ENCODE data around the gene CDYL. TPM values are rescaled to one million over a fixed set of nuclear protein-coding genes. Genes with fewer than 3 reads are reported as not detected.
"Not testable (repeated sequence)": the region's sequence is repeated elsewhere in the genome, so short reads cannot be mapped to it uniquely, and the experiment has no call there.

CDYL gene
- polyA plus RNA-seq, 4 donors, result 6.2 to 15.4 (median 7.4) TPM

- no peak overlapping the region for H3K27ac ChIP-seq (ENCODE audit: low read depth in 1 of 3, low read length in 2 of 3)
- peak; percentile 36 to 46 for DNase-seq
- no peak overlapping the region for H3K4me3 ChIP-seq (ENCODE audit: low read depth in 1 of 3, low read length in 3 of 3)
- no peaks in the 10 kb centered on the region for H3K27me3 ChIP-seq (ENCODE audit: control insufficient read depth in 3 of 3, insufficient read depth in 3 of 3, low read length in 3 of 3)
- FAIRE-seq, result no peak
- WGBS, 3 donors, result 58 to 70% (median 63%) methylated on average over 7 of the region's 7 CpGs
- peaks cover 0 to 2% (median 0%) of the 10 kb centered on the region in 3 donors for H3K4me1 ChIP-seq (ENCODE audit: control insufficient read depth in 3 of 3, insufficient read depth in 2 of 3, low read depth in 1 of 3, low read length in 2 of 3)
- H3K36me3 ChIP-seq (ENCODE audit: control insufficient read depth in 3 of 3, insufficient read depth in 2 of 3, low read depth in 1 of 3, low read length in 3 of 3), result peaks cover 0 to 4% (median 0%) of the 10 kb centered on the region in 3 donors
- peaks cover 0 to 11% of the 10 kb centered on the region in 2 donors for H3K9me3 ChIP-seq (ENCODE audit: control insufficient read depth in 2 of 2, insufficient read depth in 1 of 2, low read depth in 1 of 2, low read length in 1 of 2)
Observed at GRCh38 chr6:4848382-4849068, 72.3 kb downstream of the CDYL start.

GRCh38 chr6:4849226-4850022, 73.2 kb downstream of the CDYL start:
- peaks cover 0 to 3% of the 10 kb centered on the region in 2 donors for H3K9me3 ChIP-seq (ENCODE audit: control insufficient read depth in 2 of 2, insufficient read depth in 1 of 2, low read depth in 1 of 2, low read length in 1 of 2)
- H3K4me3 ChIP-seq (ENCODE audit: low read depth in 1 of 3, low read length in 3 of 3), result no peak overlapping the region
- 57 to 62% (median 62%) methylated on average over 4 of the region's 4 CpGs for WGBS, 3 donors
- H3K36me3 ChIP-seq (ENCODE audit: control insufficient read depth in 3 of 3, insufficient read depth in 2 of 3, low read depth in 1 of 3, low read length in 3 of 3), result peaks cover 0 to 2% (median 0%) of the 10 kb centered on the region in 3 donors
- H3K4me1 ChIP-seq (ENCODE audit: control insufficient read depth in 3 of 3, insufficient read depth in 2 of 3, low read depth in 1 of 3, low read length in 2 of 3), result peaks cover 0 to 4% (median 3%) of the 10 kb centered on the region in 3 donors
- no peaks in the 10 kb centered on the region for H3K27me3 ChIP-seq (ENCODE audit: control insufficient read depth in 3 of 3, insufficient read depth in 3 of 3, low read length in 3 of 3)
- DNase-seq (no peak), FAIRE-seq (no peak)
- H3K27ac ChIP-seq (ENCODE audit: low read depth in 1 of 3, low read length in 2 of 3), result no peak overlapping the region

- peaks cover 0 to 5% (median 0%) of the 10 kb centered on the region in 3 donors for H3K36me3 ChIP-seq (ENCODE audit: control insufficient read depth in 3 of 3, insufficient read depth in 2 of 3, low read depth in 1 of 3, low read length in 3 of 3)
- WGBS, 3 donors, result 97 to 98% (median 97%) methylated on average over 4 of the region's 4 CpGs
- FAIRE-seq, result no peak
- DNase-seq, result no peak
- no peak overlapping the region for H3K27ac ChIP-seq (ENCODE audit: low read depth in 1 of 3, low read length in 2 of 3)
- no peak overlapping the region for H3K4me3 ChIP-seq (ENCODE audit: low read depth in 1 of 3, low read length in 3 of 3)
- peaks cover 0 to 10% (median 6%) of the 10 kb centered on the region in 3 donors for H3K4me1 ChIP-seq (ENCODE audit: control insufficient read depth in 3 of 3, insufficient read depth in 2 of 3, low read depth in 1 of 3, low read length in 2 of 3)
- no peaks in the 10 kb centered on the region for H3K27me3 ChIP-seq (ENCODE audit: control insufficient read depth in 3 of 3, insufficient read depth in 3 of 3, low read length in 3 of 3)
- no peaks in the 10 kb centered on the region for H3K9me3 ChIP-seq (ENCODE audit: control insufficient read depth in 2 of 2, insufficient read depth in 1 of 2, low read depth in 1 of 2, low read length in 1 of 2)
Observed at GRCh38 chr6:4851035-4851434, 74.8 kb downstream of the CDYL start.

- WGBS, 3 donors, result 83 to 97% (median 89%) methylated on average over 1 of the region's 1 CpG
- peaks cover 0 to 10% (median 6%) of the 10 kb centered on the region in 3 donors for H3K4me1 ChIP-seq (ENCODE audit: control insufficient read depth in 3 of 3, insufficient read depth in 2 of 3, low read depth in 1 of 3, low read length in 2 of 3)
- not testable (repeated sequence) for FAIRE-seq; DNase-seq; H3K4me3 ChIP-seq (ENCODE audit: low read depth in 1 of 3, low read length in 3 of 3); H3K9me3 ChIP-seq (ENCODE audit: control insufficient read depth in 2 of 2, insufficient read depth in 1 of 2, low read depth in 1 of 2, low read length in 1 of 2); H3K36me3 ChIP-seq (ENCODE audit: control insufficient read depth in 3 of 3, insufficient read depth in 2 of 3, low read depth in 1 of 3, low read length in 3 of 3); H3K27me3 ChIP-seq (ENCODE audit: control insufficient read depth in 3 of 3, insufficient read depth in 3 of 3, low read length in 3 of 3); H3K27ac ChIP-seq (ENCODE audit: low read depth in 1 of 3, low read length in 2 of 3)
Observed at GRCh38 chr6:4852186-4852585, 76.0 kb downstream of the CDYL start.

- H3K27ac ChIP-seq (ENCODE audit: low read depth in 1 of 3, low read length in 2 of 3), result no peak overlapping the region
- DNase-seq (no peak), FAIRE-seq (no peak)
- 92 to 95% (median 92%) methylated on average over 5 of the region's 5 CpGs for WGBS, 3 donors
- peaks cover 0 to 5% (median 0%) of the 10 kb centered on the region in 3 donors for H3K36me3 ChIP-seq (ENCODE audit: control insufficient read depth in 3 of 3, insufficient read depth in 2 of 3, low read depth in 1 of 3, low read length in 3 of 3)
- H3K27me3 ChIP-seq (ENCODE audit: control insufficient read depth in 3 of 3, insufficient read depth in 3 of 3, low read length in 3 of 3), result no peaks in the 10 kb centered on the region
- H3K4me1 ChIP-seq (ENCODE audit: control insufficient read depth in 3 of 3, insufficient read depth in 2 of 3, low read depth in 1 of 3, low read length in 2 of 3), result peaks cover 0 to 10% (median 6%) of the 10 kb centered on the region in 3 donors
- no peak overlapping the region for H3K4me3 ChIP-seq (ENCODE audit: low read depth in 1 of 3, low read length in 3 of 3)
- no peaks in the 10 kb centered on the region for H3K9me3 ChIP-seq (ENCODE audit: control insufficient read depth in 2 of 2, insufficient read depth in 1 of 2, low read depth in 1 of 2, low read length in 1 of 2)
Observed at GRCh38 chr6:4852938-4853337, 76.7 kb downstream of the CDYL start.

GRCh38 chr6:4853349-4853748, 77.1 kb downstream of the CDYL start:
- no peak for FAIRE-seq
- DNase-seq, result no peak
- Histone ChIP-seq H3K4me1 (ENCODE audit: control insufficient read depth in 3 of 3, insufficient read depth in 2 of 3, low read depth in 1 of 3, low read length in 2 of 3) (peaks cover 0 to 10% (median 6%) of the 10 kb centered on the region in 3 donors), H3K36me3 (ENCODE audit: control insufficient read depth in 3 of 3, insufficient read depth in 2 of 3, low read depth in 1 of 3, low read length in 3 of 3) (peaks cover 0 to 5% (median 0%) of the 10 kb centered on the region in 3 donors), H3K27me3 (ENCODE audit: control insufficient read depth in 3 of 3, insufficient read depth in 3 of 3, low read length in 3 of 3) (no peaks in the 10 kb centered on the region), H3K27ac (ENCODE audit: low read depth in 1 of 3, low read length in 2 of 3) (no peak overlapping the region), H3K4me3 (ENCODE audit: low read depth in 1 of 3, low read length in 3 of 3) (no peak overlapping the region), H3K9me3 (ENCODE audit: control insufficient read depth in 2 of 2, insufficient read depth in 1 of 2, low read depth in 1 of 2, low read length in 1 of 2) (no peaks in the 10 kb centered on the region)
- 80 to 83% (median 81%) methylated on average over 4 of the region's 4 CpGs for WGBS, 3 donors

GRCh38 chr6:4853782-4854511, 77.7 kb downstream of the CDYL start:
- peak; percentile 56 to 69 for DNase-seq
- no peak for FAIRE-seq

GRCh38 chr6:4856785-4857184, 80.6 kb downstream of the CDYL start:
- peaks cover 0 to 10% (median 6%) of the 10 kb centered on the region in 3 donors for H3K4me1 ChIP-seq (ENCODE audit: control insufficient read depth in 3 of 3, insufficient read depth in 2 of 3, low read depth in 1 of 3, low read length in 2 of 3)
- DNase-seq, result no peak
- WGBS, 3 donors, result 87 to 97% (median 93%) methylated on average over 3 of the region's 3 CpGs
- H3K9me3 ChIP-seq (ENCODE audit: control insufficient read depth in 2 of 2, insufficient read depth in 1 of 2, low read depth in 1 of 2, low read length in 1 of 2), result no peaks in the 10 kb centered on the region
- no peak overlapping the region for H3K27ac ChIP-seq (ENCODE audit: low read depth in 1 of 3, low read length in 2 of 3)
- no peaks in the 10 kb centered on the region for H3K27me3 ChIP-seq (ENCODE audit: control insufficient read depth in 3 of 3, insufficient read depth in 3 of 3, low read length in 3 of 3)
- peaks cover 0 to 5% (median 0%) of the 10 kb centered on the region in 3 donors for H3K36me3 ChIP-seq (ENCODE audit: control insufficient read depth in 3 of 3, insufficient read depth in 2 of 3, low read depth in 1 of 3, low read length in 3 of 3)
- FAIRE-seq, result no peak
- no peak overlapping the region for H3K4me3 ChIP-seq (ENCODE audit: low read depth in 1 of 3, low read length in 3 of 3)

More at GRCh38 chr6:4853782-4854511, 77.7 kb downstream of the CDYL start:
- Histone ChIP-seq H3K4me3 (ENCODE audit: low read depth in 1 of 3, low read length in 3 of 3) (no peak overlapping the region), H3K36me3 (ENCODE audit: control insufficient read depth in 3 of 3, insufficient read depth in 2 of 3, low read depth in 1 of 3, low read length in 3 of 3) (peaks cover 0 to 5% (median 0%) of the 10 kb centered on the region in 3 donors), H3K27ac (ENCODE audit: low read depth in 1 of 3, low read length in 2 of 3) (peak overlapping the region in 1 of 3 donors; percentile 57), H3K9me3 (ENCODE audit: control insufficient read depth in 2 of 2, insufficient read depth in 1 of 2, low read depth in 1 of 2, low read length in 1 of 2) (no peaks in the 10 kb centered on the region), H3K4me1 (ENCODE audit: control insufficient read depth in 3 of 3, insufficient read depth in 2 of 3, low read depth in 1 of 3, low read length in 2 of 3) (peaks cover 0 to 10% (median 6%) of the 10 kb centered on the region in 3 donors), H3K27me3 (ENCODE audit: control insufficient read depth in 3 of 3, insufficient read depth in 3 of 3, low read length in 3 of 3) (no peaks in the 10 kb centered on the region)
- WGBS, 3 donors, result 68 to 81% (median 74%) methylated on average over 16 of the region's 16 CpGs
